Nucleus accumbens (tissue), 56 donors: ENCODE results near the gene KCNQ1.
"Not testable (repeated sequence)": the region's sequence is repeated elsewhere in the genome, so short reads cannot be mapped to it uniquely, and the experiment has no call there.

Experiments
- DNase-seq, 56 donors: peaks; one replicate each; lab custom pipeline; 2025; lab: John Stamatoyannopoulos, UW

KCNQ1 gene

DNA sequence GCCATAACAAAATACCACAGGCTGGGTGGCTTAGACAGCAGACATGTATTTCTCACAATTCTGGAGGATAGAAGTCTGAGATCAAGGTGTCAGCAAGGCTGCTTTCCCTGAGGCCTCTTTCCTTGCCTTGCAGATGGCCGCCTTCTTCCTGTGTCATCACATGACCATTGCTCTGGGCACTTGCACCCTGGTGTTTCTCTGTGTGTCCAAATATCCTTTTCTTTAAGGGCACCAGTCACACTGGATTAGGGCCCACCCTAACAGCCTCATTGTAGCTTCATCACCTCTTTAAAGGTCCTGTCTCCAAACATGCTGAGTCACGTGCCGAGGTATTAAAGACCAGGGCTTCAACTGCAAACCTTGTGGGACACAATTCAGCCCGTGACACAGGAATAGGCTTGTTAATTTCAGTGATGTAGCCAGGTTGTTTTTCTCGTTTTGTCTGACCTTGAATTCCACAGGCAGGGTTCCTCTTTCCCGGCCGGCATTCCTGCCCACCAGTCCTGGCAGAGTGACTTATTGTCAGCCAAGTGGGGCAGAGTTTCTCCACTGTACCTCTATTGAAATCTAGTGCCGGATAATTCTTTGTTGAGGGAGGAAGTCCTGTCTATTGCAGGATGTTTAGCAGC, 154.9 kb downstream of the KCNQ1 start:
- no peak for DNase-seq

DNA sequence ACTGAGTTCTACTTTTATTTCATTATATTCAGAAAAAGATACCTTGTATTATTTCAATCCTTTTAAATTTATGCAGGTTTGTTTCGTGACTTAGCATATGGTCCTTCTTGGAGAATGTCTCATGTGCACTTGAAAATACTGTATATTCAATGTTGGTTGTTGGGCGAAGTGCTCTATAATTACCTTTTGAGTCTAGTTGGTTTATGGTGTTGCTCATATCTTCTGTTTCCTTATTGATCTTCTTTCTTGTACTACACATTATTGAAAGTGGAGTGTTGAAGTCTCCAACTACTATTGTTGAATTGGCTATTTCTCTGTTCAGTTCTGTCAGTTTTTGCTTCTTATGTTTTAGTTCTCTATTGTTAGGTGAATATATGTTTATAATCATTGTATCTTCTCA, 164.5 kb downstream of the KCNQ1 start:
- DNase-seq, result no peak

GRCh38 chr11:2612884-2613571, 168.2 kb downstream of the KCNQ1 start:
- no peak for DNase-seq

GRCh38 chr11:2621894-2622293, 177.1 kb downstream of the KCNQ1 start:
- DNase-seq, result no peak

DNA sequence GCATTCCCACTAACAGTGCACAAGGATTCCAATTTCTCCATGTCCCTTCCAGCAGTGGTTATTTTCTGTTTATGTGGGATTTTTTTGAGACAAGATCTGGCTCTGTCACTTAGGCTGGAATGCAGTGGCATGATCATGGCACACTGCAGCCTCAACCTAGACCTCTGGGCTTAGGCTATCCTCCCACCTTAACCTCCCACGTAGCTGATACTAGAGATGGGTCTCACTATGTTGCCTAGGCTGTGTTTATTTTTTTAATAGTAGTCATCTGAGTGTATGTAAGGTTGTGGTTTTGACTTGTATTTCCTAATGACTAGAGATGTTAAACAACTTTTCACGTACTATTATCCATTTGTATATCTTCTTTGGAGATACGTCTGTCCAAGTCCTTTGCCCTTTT, 180.4 kb downstream of the KCNQ1 start:
- no peak for DNase-seq

DNA sequence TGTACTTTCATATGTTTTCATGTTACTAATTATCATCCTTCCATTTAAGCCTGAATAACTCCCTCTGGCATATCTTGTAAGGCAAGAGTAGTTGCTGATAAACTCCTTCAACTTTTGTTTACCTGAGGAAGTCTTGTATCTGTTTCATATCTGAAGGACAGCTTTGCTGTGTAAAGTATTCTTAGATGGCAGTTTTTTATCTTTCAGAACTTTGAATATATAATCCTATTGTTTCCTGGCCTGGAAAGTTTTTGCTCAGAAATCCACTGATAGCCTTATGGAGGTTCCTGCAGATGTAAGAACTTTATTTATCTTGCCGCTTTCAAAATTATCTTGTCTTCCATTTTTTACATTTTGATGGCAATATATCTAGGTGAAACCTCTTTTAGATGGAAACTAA, 185.9 kb downstream of the KCNQ1 start:
- no peak for DNase-seq

DNA sequence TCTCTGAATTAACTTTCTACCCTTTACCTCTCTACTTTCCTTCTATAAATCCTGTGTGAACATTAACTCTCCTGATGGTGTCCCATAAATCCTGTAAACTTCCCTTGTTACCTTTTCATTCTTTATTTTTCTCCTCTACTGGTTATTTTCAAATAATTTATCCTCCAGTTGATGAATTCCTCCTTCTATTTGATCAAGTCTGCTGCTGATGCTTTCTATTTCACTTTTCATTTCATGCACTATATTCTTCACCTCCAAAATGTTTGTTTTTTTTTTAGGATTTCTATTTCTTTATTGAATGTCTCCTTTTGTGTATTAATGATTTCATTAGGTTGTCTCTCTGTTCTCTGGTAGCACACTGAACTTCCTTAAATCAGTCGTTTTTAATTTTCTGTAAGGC, 186.4 kb downstream of the KCNQ1 start:
- DNase-seq, result no peak

GRCh38 chr11:2639763-2640162, 195.0 kb downstream of the KCNQ1 start:
- DNase-seq, result not testable (repeated sequence)

DNA sequence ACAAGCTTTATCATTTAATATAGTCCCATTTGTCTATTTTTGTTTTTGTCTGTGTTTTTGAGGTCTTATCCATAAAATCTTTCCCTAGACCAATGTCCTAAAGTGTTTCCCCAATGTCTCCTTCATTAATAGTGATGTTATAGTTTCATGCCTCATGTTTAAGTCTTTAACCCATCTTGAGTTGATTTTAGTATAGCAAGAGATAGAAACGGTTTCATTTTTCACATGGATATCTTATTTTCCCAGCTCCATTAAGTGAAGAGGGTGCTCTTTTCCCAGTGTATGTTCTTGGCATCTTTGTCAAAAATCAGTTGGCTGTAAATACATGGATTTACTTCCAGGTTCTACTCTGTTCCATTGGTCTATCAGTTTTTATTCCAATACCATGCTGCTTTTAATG, 196.8 kb downstream of the KCNQ1 start:
- no peak for DNase-seq

- DNase-seq, result no peak
Measured at GRCh38 chr11:2643746-2644145, 198.9 kb downstream of the KCNQ1 start.

DNA sequence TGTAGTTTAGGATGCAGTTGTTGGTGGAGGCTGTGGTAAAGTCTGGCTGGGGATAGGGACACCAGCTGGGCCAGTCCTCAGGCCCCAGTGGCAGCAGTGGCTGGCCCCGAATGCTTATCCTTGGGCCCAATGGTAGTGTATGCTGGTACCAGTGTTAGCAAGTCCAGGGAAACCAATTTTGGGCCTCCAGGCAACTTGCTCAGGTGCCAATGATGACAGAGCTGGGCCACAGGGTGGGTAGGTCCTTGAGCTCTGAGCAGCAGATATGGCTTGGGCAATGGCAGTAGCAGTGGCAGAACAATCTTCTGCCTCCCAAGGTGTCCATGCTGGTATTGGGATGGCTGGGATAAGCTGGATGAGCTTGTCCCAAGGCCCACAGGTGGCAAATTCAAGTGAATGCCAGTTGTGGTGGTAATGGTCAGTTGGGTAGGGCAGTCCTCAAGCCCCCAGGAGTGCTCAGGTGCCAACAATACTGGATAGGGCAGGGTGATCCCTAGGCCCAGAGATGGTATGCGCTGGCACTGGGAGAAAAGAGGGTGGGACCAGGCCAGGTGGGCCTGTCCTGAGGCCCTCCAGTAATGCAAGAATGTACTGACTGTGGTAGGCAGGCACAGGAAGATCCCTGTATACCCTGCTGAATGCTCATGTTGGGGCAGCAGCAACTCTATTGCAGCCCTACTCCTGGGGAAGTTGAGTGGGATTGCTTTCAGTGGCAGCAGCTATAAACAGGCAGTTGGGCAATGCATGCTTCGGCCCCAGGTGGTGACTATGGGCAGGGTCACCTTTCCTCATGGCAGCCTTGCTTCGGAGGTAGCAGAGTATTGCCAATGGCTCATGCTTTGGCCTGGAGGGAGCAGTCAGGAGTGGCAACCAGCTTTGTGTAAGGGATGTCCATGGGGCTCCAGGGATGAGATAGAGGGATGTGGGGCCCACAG, 200.3 kb downstream of the KCNQ1 start:
- DNase-seq, result no peak

- DNase-seq, result no peak
Measured at GRCh38 chr11:2645779-2646118, 200.9 kb downstream of the KCNQ1 start.

DNA sequence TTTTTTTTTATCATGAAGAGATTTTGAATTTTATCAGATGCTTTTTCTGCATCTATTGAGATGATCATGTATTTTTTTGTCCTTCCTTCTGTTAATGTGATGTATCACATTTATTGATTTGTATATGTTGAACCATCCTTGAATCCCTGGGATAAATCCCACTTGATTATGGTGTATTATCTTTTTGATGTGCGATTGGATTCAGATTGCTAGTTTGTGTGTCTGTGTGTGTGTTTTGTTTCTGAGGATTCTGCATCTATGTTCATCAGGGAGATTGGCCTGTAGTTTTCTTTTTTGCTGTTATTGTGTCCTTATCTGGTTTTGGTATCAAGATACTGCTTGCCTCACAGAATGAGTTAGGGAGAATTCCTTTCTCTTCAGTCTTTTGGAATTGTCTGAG, 202.4 kb downstream of the KCNQ1 start:
- no peak for DNase-seq

DNA sequence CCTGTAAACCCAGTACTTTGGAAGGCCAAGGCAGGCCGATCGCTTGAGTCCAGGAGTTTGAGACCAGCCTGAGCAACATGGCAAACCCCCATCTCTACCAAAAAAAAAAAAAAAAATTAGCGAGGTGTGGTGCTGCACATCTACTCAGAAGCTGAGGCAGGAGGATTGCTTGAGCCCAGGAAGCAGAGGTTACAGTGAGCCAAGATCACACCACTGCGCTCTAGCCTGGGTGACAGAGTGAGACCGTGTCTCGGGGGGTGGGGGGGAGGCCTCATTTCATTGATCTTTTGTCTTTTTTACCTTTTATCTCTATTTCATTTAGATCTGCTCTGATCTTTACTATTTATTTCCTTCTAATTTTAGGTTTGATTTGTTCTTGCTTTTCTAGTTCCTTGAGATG, 203.1 kb downstream of the KCNQ1 start:
- no peak for DNase-seq

- DNase-seq, result no peak
Measured at GRCh38 chr11:2649400-2649799, 204.6 kb downstream of the KCNQ1 start.

GRCh38 chr11:2649848-2650247, 205.0 kb downstream of the KCNQ1 start:
- no peak for DNase-seq

GRCh38 chr11:2650343-2650867, 205.6 kb downstream of the KCNQ1 start:
- no peak for DNase-seq

GRCh38 chr11:2651054-2651617, 206.3 kb downstream of the KCNQ1 start:
- no peak for DNase-seq

DNA sequence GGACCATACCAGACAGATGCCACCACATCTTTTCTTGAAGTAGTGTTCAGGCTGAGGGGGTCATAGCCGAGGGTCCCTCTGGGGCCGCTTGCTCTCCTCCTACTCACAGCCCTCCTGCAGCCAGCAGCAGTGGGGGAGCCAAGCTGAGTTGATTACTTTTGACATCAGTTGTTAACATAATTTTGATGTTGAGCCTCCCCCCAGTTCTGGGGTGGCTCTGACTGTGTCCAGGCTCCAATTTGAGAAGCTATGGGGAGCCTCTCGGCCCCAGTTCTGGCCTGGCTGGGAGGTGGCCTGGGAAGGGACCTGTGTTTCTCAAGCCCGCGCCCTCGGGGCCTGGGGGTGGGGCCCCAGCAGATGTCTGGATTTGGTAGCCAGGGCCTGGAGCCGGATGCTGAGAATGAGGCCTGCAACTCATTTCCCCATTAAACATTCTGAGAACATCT, 207.0 kb downstream of the KCNQ1 start:
- no peak for DNase-seq

GRCh38 chr11:2652333-2653197, 207.8 kb downstream of the KCNQ1 start:
- no peak for DNase-seq
